ENCODE data around the gene KAT8. TPM values are rescaled to one million over a fixed set of nuclear protein-coding genes. Genes with fewer than 3 reads are reported as not detected.

Gene KAT8
- total and polyA plus RNA-seq, 2 of the 13 experiments (the other 11 are each of a cell fraction or from before 2014, with no cell fraction given) = 79.0 to 84.2 TPM

DNA sequence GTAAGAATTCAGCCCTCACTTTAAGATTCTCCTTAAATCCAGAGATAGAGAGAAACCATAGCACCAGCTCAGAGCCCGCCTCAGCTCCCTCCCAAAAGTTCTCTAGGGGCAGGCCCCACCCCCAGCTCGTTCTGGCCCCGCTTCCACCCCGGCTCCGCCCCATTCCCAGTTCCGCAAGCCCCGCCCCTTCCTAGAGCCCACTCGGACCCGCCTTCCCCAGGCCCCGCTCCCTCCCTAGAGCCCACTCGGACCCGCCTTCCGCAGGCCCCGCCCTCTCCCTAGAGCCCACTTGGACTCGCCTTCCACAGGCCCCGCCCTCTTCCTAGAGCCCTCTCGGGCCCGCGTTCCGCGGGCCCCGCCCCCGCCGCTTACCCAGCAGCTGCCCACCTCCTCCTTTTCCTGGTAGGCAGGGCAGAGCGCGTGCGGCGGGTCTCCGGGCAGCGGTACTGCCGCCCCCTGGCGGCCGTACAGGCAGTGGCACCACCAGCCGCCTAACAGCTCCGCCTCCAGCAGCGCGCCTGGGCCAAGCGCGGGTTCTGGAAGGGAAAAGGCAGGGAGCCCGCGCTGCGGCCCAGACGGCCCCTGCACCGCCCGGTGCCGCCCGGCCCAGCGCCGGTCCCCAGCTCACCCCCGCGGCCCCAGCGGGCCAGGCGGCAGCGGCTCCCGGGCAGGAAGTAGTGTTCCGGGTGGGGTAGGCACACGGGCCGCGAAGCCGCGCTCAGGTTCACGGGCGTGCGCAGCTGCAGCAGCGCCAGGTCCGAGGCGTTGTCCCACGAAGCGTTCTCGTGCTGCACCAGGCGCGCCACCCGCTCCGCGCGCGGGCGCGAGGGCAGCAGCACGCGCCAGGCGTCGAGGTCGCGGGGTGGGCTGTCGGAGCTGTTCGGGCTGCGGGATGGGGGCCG is 24.9 kb downstream of the KAT8 start (continued):
- TF ChIP-seq ZNF607 (CRISPR knock-in tag; IDR thresholded peaks at IDR 0.05; ENCODE audit: borderline replicate concordance) (no peak), MYC (CRISPR knock-in tag; IDR thresholded peaks at IDR 0.05; ENCODE audit: borderline replicate concordance) (peak; percentile 97), ZNF17 (CRISPR knock-in tag; IDR thresholded peaks at IDR 0.05) (no peak), KAT8 (CRISPR knock-in tag; IDR thresholded peaks at IDR 0.05) (peak; percentile 89), ZMAT3 (CRISPR knock-in tag; conservative IDR thresholded peaks at IDR 0.05) (peak; percentile 74; the same call in 1 of the 2 replicates), BORCS8-MEF2B (CRISPR knock-in tag; IDR thresholded peaks at IDR 0.05) (peak; percentile 95), HOXA9 (CRISPR knock-in tag; IDR thresholded peaks at IDR 0.05; ENCODE audit: borderline replicate concordance) (no peak), ZNF558 (CRISPR knock-in tag; IDR thresholded peaks at IDR 0.05; ENCODE audit: borderline replicate concordance) (peak; percentile 78; the same call in 1 of the 2 replicates), ZNF780A (CRISPR knock-in tag; IDR thresholded peaks at IDR 0.05) (no peak), ZNF264 (CRISPR knock-in tag; IDR thresholded peaks at IDR 0.05) (peak; percentile 33; the same call in 1 of the 2 replicates), JUND (CRISPR knock-in tag; IDR thresholded peaks at IDR 0.05) (no peak)
- TF ChIP-seq, protein P1, sequence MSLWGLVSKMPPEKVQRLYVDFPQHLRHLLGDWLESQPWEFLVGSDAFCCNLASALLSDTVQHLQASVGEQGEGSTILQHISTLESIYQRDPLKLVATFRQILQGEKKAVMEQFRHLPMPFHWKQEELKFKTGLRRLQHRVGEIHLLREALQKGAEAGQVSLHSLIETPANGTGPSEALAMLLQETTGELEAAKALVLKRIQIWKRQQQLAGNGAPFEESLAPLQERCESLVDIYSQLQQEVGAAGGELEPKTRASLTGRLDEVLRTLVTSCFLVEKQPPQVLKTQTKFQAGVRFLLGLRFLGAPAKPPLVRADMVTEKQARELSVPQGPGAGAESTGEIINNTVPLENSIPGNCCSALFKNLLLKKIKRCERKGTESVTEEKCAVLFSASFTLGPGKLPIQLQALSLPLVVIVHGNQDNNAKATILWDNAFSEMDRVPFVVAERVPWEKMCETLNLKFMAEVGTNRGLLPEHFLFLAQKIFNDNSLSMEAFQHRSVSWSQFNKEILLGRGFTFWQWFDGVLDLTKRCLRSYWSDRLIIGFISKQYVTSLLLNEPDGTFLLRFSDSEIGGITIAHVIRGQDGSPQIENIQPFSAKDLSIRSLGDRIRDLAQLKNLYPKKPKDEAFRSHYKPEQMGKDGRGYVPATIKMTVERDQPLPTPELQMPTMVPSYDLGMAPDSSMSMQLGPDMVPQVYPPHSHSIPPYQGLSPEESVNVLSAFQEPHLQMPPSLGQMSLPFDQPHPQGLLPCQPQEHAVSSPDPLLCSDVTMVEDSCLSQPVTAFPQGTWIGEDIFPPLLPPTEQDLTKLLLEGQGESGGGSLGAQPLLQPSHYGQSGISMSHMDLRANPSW (CRISPR knock-in tag; IDR thresholded peaks at IDR 0.05; ENCODE audit: borderline replicate concordance) = no peak
- TF ChIP-seq, protein P2, sequence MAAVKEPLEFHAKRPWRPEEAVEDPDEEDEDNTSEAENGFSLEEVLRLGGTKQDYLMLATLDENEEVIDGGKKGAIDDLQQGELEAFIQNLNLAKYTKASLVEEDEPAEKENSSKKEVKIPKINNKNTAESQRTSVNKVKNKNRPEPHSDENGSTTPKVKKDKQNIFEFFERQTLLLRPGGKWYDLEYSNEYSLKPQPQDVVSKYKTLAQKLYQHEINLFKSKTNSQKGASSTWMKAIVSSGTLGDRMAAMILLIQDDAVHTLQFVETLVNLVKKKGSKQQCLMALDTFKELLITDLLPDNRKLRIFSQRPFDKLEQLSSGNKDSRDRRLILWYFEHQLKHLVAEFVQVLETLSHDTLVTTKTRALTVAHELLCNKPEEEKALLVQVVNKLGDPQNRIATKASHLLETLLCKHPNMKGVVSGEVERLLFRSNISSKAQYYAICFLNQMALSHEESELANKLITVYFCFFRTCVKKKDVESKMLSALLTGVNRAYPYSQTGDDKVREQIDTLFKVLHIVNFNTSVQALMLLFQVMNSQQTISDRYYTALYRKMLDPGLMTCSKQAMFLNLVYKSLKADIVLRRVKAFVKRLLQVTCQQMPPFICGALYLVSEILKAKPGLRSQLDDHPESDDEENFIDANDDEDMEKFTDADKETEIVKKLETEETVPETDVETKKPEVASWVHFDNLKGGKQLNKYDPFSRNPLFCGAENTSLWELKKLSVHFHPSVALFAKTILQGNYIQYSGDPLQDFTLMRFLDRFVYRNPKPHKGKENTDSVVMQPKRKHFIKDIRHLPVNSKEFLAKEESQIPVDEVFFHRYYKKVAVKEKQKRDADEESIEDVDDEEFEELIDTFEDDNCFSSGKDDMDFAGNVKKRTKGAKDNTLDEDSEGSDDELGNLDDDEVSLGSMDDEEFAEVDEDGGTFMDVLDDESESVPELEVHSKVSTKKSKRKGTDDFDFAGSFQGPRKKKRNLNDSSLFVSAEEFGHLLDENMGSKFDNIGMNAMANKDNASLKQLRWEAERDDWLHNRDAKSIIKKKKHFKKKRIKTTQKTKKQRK (IDR thresholded peaks at IDR 0.05; ENCODE audit: low read length) = no peak
- TF ChIP-seq, protein P3, sequence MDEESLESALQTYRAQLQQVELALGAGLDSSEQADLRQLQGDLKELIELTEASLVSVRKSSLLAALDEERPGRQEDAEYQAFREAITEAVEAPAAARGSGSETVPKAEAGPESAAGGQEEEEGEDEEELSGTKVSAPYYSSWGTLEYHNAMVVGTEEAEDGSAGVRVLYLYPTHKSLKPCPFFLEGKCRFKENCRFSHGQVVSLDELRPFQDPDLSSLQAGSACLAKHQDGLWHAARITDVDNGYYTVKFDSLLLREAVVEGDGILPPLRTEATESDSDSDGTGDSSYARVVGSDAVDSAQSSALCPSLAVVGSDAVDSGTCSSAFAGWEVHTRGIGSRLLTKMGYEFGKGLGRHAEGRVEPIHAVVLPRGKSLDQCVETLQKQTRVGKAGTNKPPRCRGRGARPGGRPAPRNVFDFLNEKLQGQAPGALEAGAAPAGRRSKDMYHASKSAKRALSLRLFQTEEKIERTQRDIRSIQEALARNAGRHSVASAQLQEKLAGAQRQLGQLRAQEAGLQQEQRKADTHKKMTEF (CRISPR knock-in tag; IDR thresholded peaks at IDR 0.05) = peak; percentile 89
- TF ChIP-seq, protein P4, sequence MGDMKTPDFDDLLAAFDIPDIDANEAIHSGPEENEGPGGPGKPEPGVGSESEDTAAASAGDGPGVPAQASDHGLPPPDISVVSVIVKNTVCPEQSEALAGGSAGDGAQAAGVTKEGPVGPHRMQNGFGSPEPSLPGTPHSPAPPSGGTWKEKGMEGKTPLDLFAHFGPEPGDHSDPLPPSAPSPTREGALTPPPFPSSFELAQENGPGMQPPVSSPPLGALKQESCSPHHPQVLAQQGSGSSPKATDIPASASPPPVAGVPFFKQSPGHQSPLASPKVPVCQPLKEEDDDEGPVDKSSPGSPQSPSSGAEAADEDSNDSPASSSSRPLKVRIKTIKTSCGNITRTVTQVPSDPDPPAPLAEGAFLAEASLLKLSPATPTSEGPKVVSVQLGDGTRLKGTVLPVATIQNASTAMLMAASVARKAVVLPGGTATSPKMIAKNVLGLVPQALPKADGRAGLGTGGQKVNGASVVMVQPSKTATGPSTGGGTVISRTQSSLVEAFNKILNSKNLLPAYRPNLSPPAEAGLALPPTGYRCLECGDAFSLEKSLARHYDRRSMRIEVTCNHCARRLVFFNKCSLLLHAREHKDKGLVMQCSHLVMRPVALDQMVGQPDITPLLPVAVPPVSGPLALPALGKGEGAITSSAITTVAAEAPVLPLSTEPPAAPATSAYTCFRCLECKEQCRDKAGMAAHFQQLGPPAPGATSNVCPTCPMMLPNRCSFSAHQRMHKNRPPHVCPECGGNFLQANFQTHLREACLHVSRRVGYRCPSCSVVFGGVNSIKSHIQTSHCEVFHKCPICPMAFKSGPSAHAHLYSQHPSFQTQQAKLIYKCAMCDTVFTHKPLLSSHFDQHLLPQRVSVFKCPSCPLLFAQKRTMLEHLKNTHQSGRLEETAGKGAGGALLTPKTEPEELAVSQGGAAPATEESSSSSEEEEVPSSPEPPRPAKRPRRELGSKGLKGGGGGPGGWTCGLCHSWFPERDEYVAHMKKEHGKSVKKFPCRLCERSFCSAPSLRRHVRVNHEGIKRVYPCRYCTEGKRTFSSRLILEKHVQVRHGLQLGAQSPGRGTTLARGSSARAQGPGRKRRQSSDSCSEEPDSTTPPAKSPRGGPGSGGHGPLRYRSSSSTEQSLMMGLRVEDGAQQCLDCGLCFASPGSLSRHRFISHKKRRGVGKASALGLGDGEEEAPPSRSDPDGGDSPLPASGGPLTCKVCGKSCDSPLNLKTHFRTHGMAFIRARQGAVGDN (CRISPR knock-in tag; IDR thresholded peaks at IDR 0.05) = peak; percentile 88
- TF ChIP-seq, protein P5, sequence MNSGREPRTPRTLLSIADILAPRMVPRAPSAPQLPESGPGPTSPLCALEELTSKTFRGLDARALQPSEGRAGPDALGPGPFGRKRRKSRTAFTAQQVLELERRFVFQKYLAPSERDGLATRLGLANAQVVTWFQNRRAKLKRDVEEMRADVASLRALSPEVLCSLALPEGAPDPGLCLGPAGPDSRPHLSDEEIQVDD (CRISPR knock-in tag; IDR thresholded peaks at IDR 0.05; ENCODE audit: borderline replicate concordance) = peak; percentile 69; the same call in 1 of the 2 replicates

Measured in HepG2 (cell line).